Brain microvascular endothelial cell (primary cell): Measurements from ENCODE around the gene PPP1R13B.
A peak's percentile ranks its signal among the peaks of the same experiment; 100 is the strongest.

ENCODE experiments used
- DNase-seq: peaks from one replicate; pipeline ENCODE4 v3.0.0-alpha.2; 2020
- H3K27ac ChIP-seq: fragments of 250-450 bp; sonication (Bioruptor Pico); 2 replicates; pipeline ENCODE4 v1.5.1; 2020; ENCODE audit warnings: mild to moderate bottlenecking, moderate library complexity
- H3K27me3 ChIP-seq: fragments of 250-450 bp; sonication (Bioruptor Pico); replicated peaks from 2 replicates; pipeline ENCODE4 v1.5.1; 2020; ENCODE audit warnings: mild to moderate bottlenecking
- H3K36me3 ChIP-seq: fragments of 250-450 bp; sonication (Bioruptor Pico); replicated peaks from 2 replicates; pipeline ENCODE4 v1.5.1; 2020; ENCODE audit warnings: mild to moderate bottlenecking
- H3K4me3 ChIP-seq: 2 replicates; pipeline ENCODE4 v1.5.1; 2011; ENCODE audit warnings: low read depth, mild to moderate bottlenecking, control low read depth, low read length, moderate library complexity
- CTCF ChIP-seq: IDR thresholded peaks from 2 replicates; pipeline ENCODE4 v1.5.1; 2011; ENCODE audit warnings: low read depth, mild to moderate bottlenecking, moderate library complexity, low read length, control low read depth, inconsistent platforms; ENCODE audit errors: missing control alignments
- in situ Hi-C: cut with HindIII; loops from 2 replicates; pipeline ENCODE4 v1.10.0; 2017; ENCODE audit warnings: low sequenced_read_pairs, low pct_ligation_motif_present

Gene PPP1R13B

GRCh38 chr14:103698380-103699260, 148.8 kb downstream of the PPP1R13B start:
- Histone ChIP-seq H3K27ac (no peak overlapping the region), H3K27me3 (no peaks in the 10 kb centered on the region), H3K36me3 (peaks cover 73% of the 10 kb centered on the region), H3K4me3 (no peak overlapping the region)
- in situ Hi-C loops = no loop called here
- TF ChIP-seq CTCF = no peak
- DNase-seq = no peak

- Histone ChIP-seq H3K4me3 (no peak overlapping the region), H3K27ac (no peak overlapping the region), H3K36me3 (peaks cover 73% of the 10 kb centered on the region), H3K27me3 (no peaks in the 10 kb centered on the region)
- no peak for TF ChIP-seq CTCF
- no peak for DNase-seq
- in situ Hi-C loops = no loop called here
These were observed 149.6 kb downstream of the PPP1R13B start for GRCh38 chr14:103697603-103698379.

GRCh38 chr14:103697206-103697602, 150.2 kb downstream of the PPP1R13B start:
- in situ Hi-C loops = no loop called here
- Histone ChIP-seq H3K4me3 (no peak overlapping the region), H3K36me3 (peaks cover 68% of the 10 kb centered on the region), H3K27me3 (no peaks in the 10 kb centered on the region), H3K27ac (no peak overlapping the region)
- TF ChIP-seq CTCF = no peak
- DNase-seq = no peak

- peak; percentile 32 for DNase-seq
- Histone ChIP-seq H3K27ac (peak overlapping the region; percentile 61), H3K27me3 (no peaks in the 10 kb centered on the region), H3K36me3 (peaks cover 64% of the 10 kb centered on the region), H3K4me3 (no peak overlapping the region)
- TF ChIP-seq CTCF = no peak
- in situ Hi-C loops = no loop called here
These were observed 150.8 kb downstream of the PPP1R13B start for GRCh38 chr14:103696466-103697071.

- no peaks in the 10 kb centered on the region for H3K27me3 ChIP-seq
- DNase-seq = no peak
- TF ChIP-seq CTCF = no peak
- peaks cover 59% of the 10 kb centered on the region for H3K36me3 ChIP-seq
- H3K27ac ChIP-seq = peak overlapping the region; percentile 61
- in situ Hi-C loops = no loop called here
- no peak overlapping the region for H3K4me3 ChIP-seq
These were observed 151.3 kb downstream of the PPP1R13B start for GRCh38 chr14:103696070-103696402.
